Breast epithelium (tissue), 4 donors: ENCODE results near the gene ZNF710. TPM values are rescaled to one million over a fixed set of nuclear protein-coding genes. Genes with fewer than 3 reads are reported as not detected.

Experiments
- DNase-seq, 2 donors: peaks; one replicate each; pipeline ENCODE4 v3.0.0-alpha.2; 2019; ENCODE audit warnings: low spot score in 2 of 2
- H3K27ac ChIP-seq, 2 donors: fragments of 200-600 bp; sonication (generic) in 1 of 2; one replicate each; pipeline ENCODE4 v1.5.1; 2016 to 2019; ENCODE audit warnings: mild to moderate bottlenecking in 1 of 2
- H3K27me3 ChIP-seq, 2 donors: fragments of 200-600 bp; sonication (generic) in 1 of 2; one replicate each; pipeline versions ENCODE4 v1.5.1 to v1.6.0; 2017 to 2019; ENCODE audit warnings: control low read depth in 1 of 2, mild to moderate bottlenecking in 1 of 2
- H3K36me3 ChIP-seq: fragments of 200-600 bp; one replicate; pipeline ENCODE4 v1.5.1; 2019
- H3K4me1 ChIP-seq, 2 donors: fragments of 200-600 bp; sonication (generic); one replicate each; pipeline ENCODE4 v1.5.1; 2016 to 2019; ENCODE audit warnings: control low read depth in 1 of 2
- H3K4me3 ChIP-seq, 3 donors: fragments of 200-600 bp; sonication (generic); 1 replicate in 2 of 3; 2 replicates in 1 of 3; pipeline ENCODE4 v1.5.1; 2016 to 2019; ENCODE audit warnings: mild to moderate bottlenecking in 3 of 3, moderate library complexity in 2 of 3
- H3K9me3 ChIP-seq, 2 donors: fragments of 200-600 bp; sonication (generic) in 1 of 2; one replicate each; pipeline ENCODE4 v1.5.1; 2016 to 2019; ENCODE audit warnings: control low read depth in 1 of 2
- CTCF ChIP-seq, 3 donors: fragments of 450-650 bp; IDR thresholded peaks; one replicate each; pipeline ENCODE4 v1.5.1; 2016 to 2017; ENCODE audit warnings: antibody characterized with exemption in 3 of 3, mild to moderate bottlenecking in 3 of 3, moderate library complexity in 3 of 3
- POLR2A ChIP-seq: fragments of 450-650 bp; IDR thresholded peaks from one replicate; pipeline ENCODE4 v1.6.1; 2016; ENCODE audit warnings: antibody characterized with exemption, mild to moderate bottlenecking, moderate library complexity
- POLR2AphosphoS5 ChIP-seq, 3 donors: sonication (generic); formaldehyde crosslinking; IDR thresholded peaks; one replicate each; pipeline ENCODE4 v1.6.1; 2017; ENCODE audit warnings: antibody characterized with exemption in 3 of 3
- intact Hi-C: fragments of 100-400 bp; cut with DNase I; formaldehyde crosslinking; loops from one replicate; pipeline ENCODE4 v1.15.1; 2023; ENCODE audit warnings: low total_unique reads
- total RNA-seq, 3 donors: library from RNA; depleted of rRNA; stranded (reverse); fragments of >200 nt; gene quantifications; one replicate each; pipeline ENCODE4 v1.1.0, GENCODE V29; 2016

ZNF710 gene
- total RNA-seq, 3 donors from 2014 or later, result 4.0 to 14.4 (median 10.4) TPM

GRCh38 chr15:90049030-90049429 lies 47.9 kb downstream of the ZNF710 start:
- Histone ChIP-seq H3K27me3 (no peaks in the 10 kb centered on the region), H3K4me3 (no peak overlapping the region), H3K9me3 (no peaks in the 10 kb centered on the region), H3K4me1 (peaks cover 0 to 5% of the 10 kb centered on the region in 2 donors), H3K36me3 (no peaks in the 10 kb centered on the region), H3K27ac (peak overlapping the region in 1 of 2 donors; percentile 92)
- no peak for TF ChIP-seq CTCF (IDR thresholded peaks at IDR 0.05)
- TF ChIP-seq POLR2A, result no peak
- no peak for TF ChIP-seq POLR2AphosphoS5 (IDR thresholded peaks at IDR 0.05)
- DNase-seq, result no peak
- intact Hi-C loops, result no loop called here

DNA sequence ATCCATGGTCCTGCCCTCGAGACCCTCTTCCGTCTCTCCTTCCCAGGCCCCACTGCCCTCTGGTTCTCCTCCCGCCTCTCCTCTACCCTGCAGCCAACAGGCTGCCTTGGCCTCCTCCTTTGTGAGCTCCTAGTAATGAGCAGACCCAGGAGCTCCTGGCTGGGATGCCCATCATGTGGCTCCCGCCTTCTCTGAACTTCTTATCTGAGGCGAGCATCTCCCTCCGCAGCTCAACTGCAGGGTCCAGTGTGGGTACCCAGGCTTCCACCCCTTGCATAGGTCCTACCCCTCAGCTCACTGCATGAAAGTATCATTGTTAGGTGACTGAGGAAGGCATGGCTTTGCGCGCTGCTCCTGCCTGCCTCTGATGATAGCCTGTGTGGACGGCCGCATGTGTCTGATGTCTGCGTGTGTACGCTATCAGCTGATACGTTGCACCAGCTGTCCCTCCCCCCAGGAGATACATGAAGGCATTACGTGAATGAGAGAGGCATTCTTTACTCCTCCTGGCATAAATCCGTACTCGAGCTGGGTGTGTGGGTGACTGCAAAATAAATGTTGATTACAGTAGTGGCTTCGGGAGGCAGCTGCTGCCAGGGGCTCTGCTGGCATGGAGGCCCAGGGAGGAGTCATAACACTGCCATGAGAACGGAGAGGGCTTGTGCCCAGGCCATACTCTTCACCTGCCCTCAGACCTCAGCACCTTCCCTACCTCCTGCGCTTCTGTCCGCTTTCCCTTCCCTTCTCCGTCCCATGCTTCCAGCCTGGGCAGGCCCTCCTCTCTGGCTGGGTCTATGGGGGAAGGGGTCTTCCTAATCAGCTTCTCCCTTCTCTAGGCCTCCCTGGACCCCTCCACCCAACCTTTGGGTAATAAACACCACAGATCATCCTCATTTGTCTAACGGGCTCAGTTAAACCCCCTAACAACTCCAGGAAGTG lies 48.8 kb downstream of the ZNF710 start:
- Histone ChIP-seq H3K27me3 (no peaks in the 10 kb centered on the region), H3K9me3 (no peaks in the 10 kb centered on the region), H3K4me3 (no peak overlapping the region), H3K4me1 (peaks cover 0 to 5% of the 10 kb centered on the region in 2 donors), H3K36me3 (no peaks in the 10 kb centered on the region), H3K27ac (peak overlapping the region in 1 of 2 donors; percentile 26)
- TF ChIP-seq POLR2A, result no peak
- no peak for TF ChIP-seq POLR2AphosphoS5 (IDR thresholded peaks at IDR 0.05)
- no peak for TF ChIP-seq CTCF (IDR thresholded peaks at IDR 0.05)
- no peak for DNase-seq
- intact Hi-C loops, result no loop called here

GRCh38 chr15:90051874-90052273 lies 50.8 kb downstream of the ZNF710 start:
- Histone ChIP-seq H3K4me1 (no peaks in the 10 kb centered on the region), H3K4me3 (no peak overlapping the region), H3K36me3 (no peaks in the 10 kb centered on the region), H3K27me3 (no peaks in the 10 kb centered on the region), H3K9me3 (no peaks in the 10 kb centered on the region), H3K27ac (no peak overlapping the region)
- intact Hi-C loops, result no loop called here
- TF ChIP-seq POLR2A (no peak), POLR2AphosphoS5 (IDR thresholded peaks at IDR 0.05) (no peak), CTCF (IDR thresholded peaks at IDR 0.05) (no peak)
- no peak for DNase-seq

GRCh38 chr15:90053685-90054466 lies 52.8 kb downstream of the ZNF710 start:
- no peaks in the 10 kb centered on the region for H3K4me1 ChIP-seq
- H3K36me3 ChIP-seq, result no peaks in the 10 kb centered on the region
- H3K9me3 ChIP-seq, result no peaks in the 10 kb centered on the region
- peak overlapping the region in 1 of 2 donors; percentile 41 for H3K27ac ChIP-seq
- no peak for DNase-seq
- intact Hi-C loops, result no loop called here
- no peaks in the 10 kb centered on the region for H3K27me3 ChIP-seq
- TF ChIP-seq POLR2AphosphoS5 (IDR thresholded peaks at IDR 0.05) (no peak), CTCF (IDR thresholded peaks at IDR 0.05) (no peak), POLR2A (no peak)
- H3K4me3 ChIP-seq, result no peak overlapping the region
